BJ (cell line): ENCODE results near the gene ZNF33A. TPM values are rescaled to one million over a fixed set of nuclear protein-coding genes. Genes with fewer than 3 reads are reported as not detected.
"Not testable (repeated sequence)": the region's sequence is repeated elsewhere in the genome, so short reads cannot be mapped to it uniquely, and the experiment has no call there.

Experiments used
- CTCF ChIA-PET: fragments of 350-600 bp; formaldehyde crosslinking; extraction: SDS; loops from one replicate; lab custom pipeline; 2021; ENCODE audit warnings: antibody characterized with exemption, inconsistent platforms; lab: Yijun Ruan, JAX
- POLR2A ChIA-PET: fragments of 300-600 bp; sonication (Branson Sonifier 250); formaldehyde crosslinking; extraction: SDS; loops from one replicate; lab custom pipeline; 2021; ENCODE audit warnings: antibody characterized with exemption; lab: Charles Lee
- DNase-seq: peaks from one replicate; pipeline ENCODE4 v3.0.0-alpha.2; 2011; ENCODE audit warnings: low read depth
- H3K27me3 ChIP-seq: 2 replicates; pipeline ENCODE4 v1.6.0; 2011; ENCODE audit warnings: low read length; ENCODE audit not compliant: control insufficient read depth, insufficient read depth
- H3K36me3 ChIP-seq: 2 replicates; pipeline ENCODE4 v1.5.1; 2011; ENCODE audit warnings: low read length; ENCODE audit not compliant: control insufficient read depth, insufficient read depth
- H3K4me3 ChIP-seq: 2 replicates; pipeline ENCODE4 v1.5.1; 2011; ENCODE audit warnings: low read depth, mild to moderate bottlenecking, control low read depth, low read length
- CTCF ChIP-seq: IDR thresholded peaks from 2 replicates; pipeline ENCODE4 v1.5.1; 2011; ENCODE audit warnings: low read depth, mild to moderate bottlenecking, control low read depth, inconsistent platforms, low read length, moderate library complexity; ENCODE audit not compliant: insufficient read depth
- polyA plus RNA-seq: library from polyadenylated mRNA; depleted of rRNA; stranded (reverse); fragments of >200 nt; gene quantifications from 2 replicates; pipeline ENCODE4 v1.2.3, GENCODE V29; 2011

The ZNF33A gene
- polyA plus RNA-seq, 1 experiment = 3.9 TPM

GRCh38 chr10:38003026-38003425 lies 7.4 kb upstream of the ZNF33A start:
- CTCF ChIA-PET = no interaction called here
- POLR2A ChIA-PET = no interaction called here

GRCh38 chr10:38003588-38003987 lies 6.9 kb upstream of the ZNF33A start:
- ChIA-PET CTCF (no interaction called here), POLR2A (no interaction called here)
- no peaks in the 10 kb centered on the region for H3K36me3 ChIP-seq
- no peak overlapping the region for H3K4me3 ChIP-seq
- DNase-seq = no peak
- no peak for TF ChIP-seq CTCF
- H3K27me3 ChIP-seq = no peaks in the 10 kb centered on the region

More at GRCh38 chr10:38003026-38003425, 7.4 kb upstream of the ZNF33A start:
- H3K27me3 ChIP-seq = no peaks in the 10 kb centered on the region
- TF ChIP-seq CTCF = no peak
- no peak overlapping the region for H3K4me3 ChIP-seq
- no peaks in the 10 kb centered on the region for H3K36me3 ChIP-seq
- DNase-seq = no peak

- CTCF ChIA-PET = interaction anchor here (0.7 kb wide), 1 partner anchor 32 kb away, joined by 3 read pairs; no protein-coding TSS in a partner anchor
- no peak for TF ChIP-seq CTCF
These were observed 2.9 kb upstream of the ZNF33A start for GRCh38 chr10:38007551-38007950.

GRCh38 chr10:38007991-38008390 lies 2.5 kb upstream of the ZNF33A start:
- Histone ChIP-seq H3K27me3 (no peaks in the 10 kb centered on the region), H3K36me3 (no peaks in the 10 kb centered on the region; the same call in 1 of the 2 replicates), H3K4me3 (no peak overlapping the region)
- CTCF ChIA-PET = interaction anchor here (0.7 kb wide), 1 partner anchor 33 kb away, joined by 3 read pairs; no protein-coding TSS in a partner anchor
- no peak for TF ChIP-seq CTCF
- no peak for DNase-seq
- POLR2A ChIA-PET = no interaction called here

More at GRCh38 chr10:38007551-38007950, 2.9 kb upstream of the ZNF33A start:
- no peaks in the 10 kb centered on the region for H3K27me3 ChIP-seq
- H3K36me3 ChIP-seq = no peaks in the 10 kb centered on the region
- POLR2A ChIA-PET = no interaction called here
- no peak overlapping the region for H3K4me3 ChIP-seq
- no peak for DNase-seq

GRCh38 chr10:38016354-38016753 lies 5.9 kb downstream of the ZNF33A start:
- TF ChIP-seq CTCF = no peak
- Histone ChIP-seq H3K4me3 (no peak overlapping the region), H3K27me3 (no peaks in the 10 kb centered on the region), H3K36me3 (peaks cover 4% of the 10 kb centered on the region)
- DNase-seq = no peak
- CTCF ChIA-PET = no interaction called here
- POLR2A ChIA-PET = no interaction called here

GRCh38 chr10:38019124-38019523 lies 8.6 kb downstream of the ZNF33A start:
- H3K36me3 ChIP-seq, POLR2A ChIA-PET, H3K4me3 ChIP-seq, H3K27me3 ChIP-seq, DNase-seq: not testable (repeated sequence)
- CTCF ChIA-PET = interaction anchor here (2.1 kb wide), 1 partner anchor 42 kb away, joined by 4 read pairs; the partner anchor contains the start of gene ZNF25
